Endodermal cell (in vitro differentiated cells): ENCODE measurements around the gene PARP12. TPM values are rescaled to one million over a fixed set of nuclear protein-coding genes. Genes with fewer than 3 reads are reported as not detected.
A peak's percentile ranks its signal among the peaks of the same experiment; 100 is the strongest.

Experiments
- DNase-seq: peaks from one replicate; pipeline ENCODE4 v3.0.0-alpha.2; 2017
- H3K27ac ChIP-seq: 2 replicates; pipeline ENCODE4 v1.5.1; 2013; ENCODE audit warnings: mild to moderate bottlenecking, low read depth, low read length, moderate library complexity
- H3K27me3 ChIP-seq: 2 replicates; pipeline ENCODE4 v1.6.1; 2013; ENCODE audit warnings: mild to moderate bottlenecking, low read length, moderate library complexity; ENCODE audit not compliant: insufficient read depth, control insufficient read depth, poor library complexity, severe bottlenecking
- H3K36me3 ChIP-seq: 2 replicates; pipeline ENCODE4 v1.7.0; 2013; ENCODE audit warnings: mild to moderate bottlenecking, low read length, moderate library complexity; ENCODE audit not compliant: control insufficient read depth, insufficient read depth
- H3K4me1 ChIP-seq: one replicate; pipeline ENCODE4 v1.7.0; 2013; ENCODE audit warnings: low read length; ENCODE audit not compliant: control insufficient read depth, insufficient read depth
- H3K4me3 ChIP-seq: 2 replicates; pipeline ENCODE4 v1.5.1; 2013; ENCODE audit warnings: mild to moderate bottlenecking, low read length, moderate library complexity
- H3K9ac ChIP-seq: 2 replicates; pipeline ENCODE4 v1.6.1; 2013; ENCODE audit warnings: mild to moderate bottlenecking, low read length, moderate library complexity; ENCODE audit not compliant: poor library complexity, severe bottlenecking; ENCODE audit errors: extremely low read depth
- H3K9me3 ChIP-seq: 2 replicates; pipeline ENCODE4 v1.6.1; 2013; ENCODE audit warnings: mild to moderate bottlenecking, low read length, moderate library complexity; ENCODE audit not compliant: control insufficient read depth
- H3K27ac Mint-ChIP-seq: 2 replicates; pipeline ENCODE4 v1.8.0; 2020; ENCODE audit warnings: mixed read lengths
- H3K27me3 Mint-ChIP-seq: 2 replicates; pipeline ENCODE4 v1.8.0; 2021; ENCODE audit warnings: mild to moderate bottlenecking, mixed read lengths; ENCODE audit not compliant: insufficient read depth
- H3K36me3 Mint-ChIP-seq: 2 replicates; pipeline ENCODE4 v1.8.0; 2020; ENCODE audit warnings: low read depth, mixed read lengths
- H3K4me1 Mint-ChIP-seq: 2 replicates; pipeline ENCODE4 v1.8.0; 2020; ENCODE audit warnings: mixed read lengths
- H3K4me3 Mint-ChIP-seq: 2 replicates; pipeline ENCODE4 v1.8.0; 2020; ENCODE audit warnings: mild to moderate bottlenecking, moderate library complexity, mixed read lengths
- H3K9me3 Mint-ChIP-seq: 2 replicates; pipeline ENCODE4 v1.8.0; 2020; ENCODE audit warnings: mild to moderate bottlenecking, mixed read lengths
- WGBS, 2 experiments: methylation state at CpG; one replicate each; pipeline versions ENCODE4 v1.1.5 to v1.1.7; 2013; ENCODE audit warnings: missing lambda C conversion rate in 2 of 2, mixed read lengths in 1 of 2; ENCODE audit not compliant: insufficient coverage in 1 of 2, insufficient read length in 1 of 2; 5-methylcytosine and 5-hydroxymethylcytosine counted together
- total RNA-seq, 2 donors: library from RNA; stranded (reverse); fragmentation: NEBNext Ultra II Directional in 1 of 2; extraction: Animal tissue kit (Norgen Biotek cat#: 25700) in 1 of 2; gene quantifications; 2 replicates in 1 of 2; 3 replicates in 1 of 2; pipeline ENCODE4 v1.2.1, GENCODE V29; 2021
- TF ChIP-seq, protein P1 (sequence below): fragments of 200-600 bp; sonication (generic); conservative IDR thresholded peaks from 2 replicates; pipeline ENCODE4 v1.5.0; 2021; ENCODE audit warnings: antibody characterized with exemption, mild to moderate bottlenecking

Gene PARP12
- total RNA-seq, 2 donors from 2014 or later, result 9.4 to 10.4 TPM

- no peaks in the 10 kb centered on the region for H3K27me3 ChIP-seq
- H3K4me3 ChIP-seq, result no peak overlapping the region
- TF ChIP-seq, protein P1, sequence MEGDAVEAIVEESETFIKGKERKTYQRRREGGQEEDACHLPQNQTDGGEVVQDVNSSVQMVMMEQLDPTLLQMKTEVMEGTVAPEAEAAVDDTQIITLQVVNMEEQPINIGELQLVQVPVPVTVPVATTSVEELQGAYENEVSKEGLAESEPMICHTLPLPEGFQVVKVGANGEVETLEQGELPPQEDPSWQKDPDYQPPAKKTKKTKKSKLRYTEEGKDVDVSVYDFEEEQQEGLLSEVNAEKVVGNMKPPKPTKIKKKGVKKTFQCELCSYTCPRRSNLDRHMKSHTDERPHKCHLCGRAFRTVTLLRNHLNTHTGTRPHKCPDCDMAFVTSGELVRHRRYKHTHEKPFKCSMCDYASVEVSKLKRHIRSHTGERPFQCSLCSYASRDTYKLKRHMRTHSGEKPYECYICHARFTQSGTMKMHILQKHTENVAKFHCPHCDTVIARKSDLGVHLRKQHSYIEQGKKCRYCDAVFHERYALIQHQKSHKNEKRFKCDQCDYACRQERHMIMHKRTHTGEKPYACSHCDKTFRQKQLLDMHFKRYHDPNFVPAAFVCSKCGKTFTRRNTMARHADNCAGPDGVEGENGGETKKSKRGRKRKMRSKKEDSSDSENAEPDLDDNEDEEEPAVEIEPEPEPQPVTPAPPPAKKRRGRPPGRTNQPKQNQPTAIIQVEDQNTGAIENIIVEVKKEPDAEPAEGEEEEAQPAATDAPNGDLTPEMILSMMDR, result no peak
- no peaks in the 10 kb centered on the region for H3K9me3 Mint-ChIP-seq
- no peak overlapping the region for H3K27ac Mint-ChIP-seq
- H3K36me3 ChIP-seq, result peaks cover 1% of the 10 kb centered on the region
- H3K36me3 Mint-ChIP-seq, result peaks cover 4% of the 10 kb centered on the region
- no peak overlapping the region for H3K27ac ChIP-seq
- H3K27me3 Mint-ChIP-seq, result no peaks in the 10 kb centered on the region
- H3K9me3 ChIP-seq, result no peaks in the 10 kb centered on the region
- H3K4me1 Mint-ChIP-seq, result peaks cover 8% of the 10 kb centered on the region
- H3K4me1 ChIP-seq, result no peaks in the 10 kb centered on the region
- H3K9ac ChIP-seq, result no peak overlapping the region
- no peak overlapping the region for H3K4me3 Mint-ChIP-seq
- no peak for DNase-seq
- 89 to 95% methylated on average over 5 to 7 of the region's 7 CpGs for WGBS, 2 experiments
Measured at GRCh38 chr7:140080919-140081318, 18.2 kb upstream of the PARP12 start.

DNA sequence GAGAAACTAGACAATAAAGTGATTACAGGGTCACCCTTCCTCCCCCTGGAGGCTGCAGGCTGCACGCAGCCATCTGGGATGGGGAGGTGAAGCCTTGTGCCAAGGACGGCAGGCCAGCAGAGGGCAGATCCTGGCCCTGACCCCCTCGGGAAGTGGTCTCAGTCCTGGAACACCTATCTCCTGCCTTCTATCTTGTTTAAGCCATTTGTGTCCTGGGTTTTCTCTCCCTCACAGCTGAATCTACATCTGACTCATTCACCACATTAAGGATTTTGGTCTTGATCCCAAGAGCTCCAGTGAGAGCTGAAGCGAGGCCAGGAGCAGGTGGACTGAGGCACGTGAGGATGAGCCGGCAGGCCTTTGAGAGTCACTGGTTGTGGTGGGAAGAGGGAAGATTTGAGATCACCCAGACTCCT, 16.4 kb upstream of the PARP12 start:
- TF ChIP-seq, protein P1, result peak; percentile 95
- H3K27ac Mint-ChIP-seq, result peak overlapping the region; percentile 38
- peak; percentile 90 for DNase-seq
- H3K4me3 Mint-ChIP-seq, result no peak overlapping the region
- WGBS, 2 experiments, result 59 to 66% methylated on average over 4 to 6 of the region's 6 CpGs
- Histone ChIP-seq H3K36me3 (no peaks in the 10 kb centered on the region), H3K27ac (no peak overlapping the region), H3K4me3 (no peak overlapping the region), H3K9me3 (no peaks in the 10 kb centered on the region), H3K27me3 (no peaks in the 10 kb centered on the region), H3K9ac (no peak overlapping the region), H3K4me1 (no peaks in the 10 kb centered on the region)
- peaks cover 8% of the 10 kb centered on the region for H3K4me1 Mint-ChIP-seq
- no peaks in the 10 kb centered on the region for H3K27me3 Mint-ChIP-seq
- peaks cover 4% of the 10 kb centered on the region for H3K36me3 Mint-ChIP-seq
- H3K9me3 Mint-ChIP-seq, result no peaks in the 10 kb centered on the region

DNA sequence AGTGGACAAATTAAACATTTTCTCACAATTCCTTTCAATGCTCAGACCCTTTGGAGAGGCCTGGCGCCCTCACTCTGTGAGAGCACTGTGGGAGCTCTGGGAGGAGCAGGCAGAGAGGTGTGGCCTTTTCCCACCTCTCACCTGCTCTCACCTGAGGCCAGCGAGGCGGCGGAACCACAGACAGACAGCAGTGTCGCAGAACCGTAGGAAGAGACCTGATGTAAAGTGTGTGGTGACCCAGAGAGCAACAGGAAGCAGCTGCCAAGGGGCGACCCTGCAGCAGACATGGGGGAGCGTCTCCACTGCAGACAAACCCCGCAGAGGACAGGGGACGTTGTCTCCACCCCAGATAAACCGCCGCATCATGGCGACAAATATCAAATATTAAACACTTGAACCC, 15.6 kb upstream of the PARP12 start:
- no peaks in the 10 kb centered on the region for H3K4me1 ChIP-seq
- no peaks in the 10 kb centered on the region for H3K27me3 ChIP-seq
- no peaks in the 10 kb centered on the region for H3K9me3 ChIP-seq
- H3K4me3 ChIP-seq, result no peak overlapping the region
- TF ChIP-seq, protein P1, result no peak
- Mint-ChIP-seq H3K36me3 (peaks cover 4% of the 10 kb centered on the region), H3K27me3 (no peaks in the 10 kb centered on the region), H3K4me3 (no peak overlapping the region), H3K9me3 (no peaks in the 10 kb centered on the region), H3K4me1 (peaks cover 8% of the 10 kb centered on the region), H3K27ac (no peak overlapping the region)
- 90 to 95% methylated on average over 2 to 13 of the region's 13 CpGs for WGBS, 2 experiments
- H3K27ac ChIP-seq, result no peak overlapping the region
- H3K36me3 ChIP-seq, result no peaks in the 10 kb centered on the region
- no peak overlapping the region for H3K9ac ChIP-seq
- DNase-seq, result peak; percentile 61
